Gastroesophageal sphincter (tissue), 4 donors: Measurements from ENCODE around the gene ADARB1. TPM values are rescaled to one million over a fixed set of nuclear protein-coding genes. Genes with fewer than 3 reads are reported as not detected.
A peak's percentile ranks its signal among the peaks of the same experiment; 100 is the strongest.

Source experiments
- ATAC-seq: fragments of 150-250 bp; one replicate; pipeline ENCODE4 v1.9.1; 2016; ENCODE audit warnings: mild to moderate bottlenecking, moderate library complexity
- H3K27ac ChIP-seq, 4 donors: fragments of 200-600 bp; sonication (generic) in 3 of 4; 1 replicate in 3 of 4; 2 replicates in 1 of 4; pipeline ENCODE4 v1.5.1; 2016 to 2019
- H3K27me3 ChIP-seq: fragments of 200-600 bp; sonication (generic); one replicate; pipeline ENCODE4 v1.5.1; 2019
- H3K36me3 ChIP-seq, 2 donors: fragments of 200-600 bp; sonication (generic); one replicate each; pipeline ENCODE4 v1.5.1; 2019; ENCODE audit warnings: control low read depth in 1 of 2
- H3K4me1 ChIP-seq, 3 donors: fragments of 200-600 bp; sonication (generic); 1 replicate in 2 of 3; 2 replicates in 1 of 3; pipeline ENCODE4 v1.5.1; 2016 to 2019; ENCODE audit warnings: control low read depth in 2 of 3
- H3K4me3 ChIP-seq, 2 donors: fragments of 200-600 bp; sonication (generic); one replicate each; pipeline ENCODE4 v1.5.1; 2019; ENCODE audit warnings: mild to moderate bottlenecking in 1 of 2, moderate library complexity in 1 of 2
- H3K9me3 ChIP-seq, 3 donors: fragments of 200-600 bp; sonication (generic); one replicate each; pipeline ENCODE4 v1.5.1; 2017 to 2019; ENCODE audit warnings: control low read depth in 2 of 3
- CTCF ChIP-seq, 4 experiments: fragments of 200-600 bp in 2 of 4; fragments of 450-650 bp in 2 of 4; sonication (generic) in 1 of 4; IDR thresholded peaks; one replicate each; pipeline ENCODE4 v1.5.1; 2017 to 2019; ENCODE audit warnings: antibody characterized with exemption in 4 of 4, mild to moderate bottlenecking in 2 of 4, moderate library complexity in 2 of 4
- EP300 ChIP-seq: sonication (generic); formaldehyde crosslinking; IDR thresholded peaks from one replicate; pipeline ENCODE4 v1.6.1; 2017; ENCODE audit warnings: antibody characterized with exemption, mild to moderate bottlenecking
- POLR2A ChIP-seq, 2 donors: fragments of 450-650 bp; IDR thresholded peaks; one replicate each; pipeline ENCODE4 v1.6.1; 2017; ENCODE audit warnings: antibody characterized with exemption in 2 of 2, mild to moderate bottlenecking in 2 of 2, moderate library complexity in 1 of 2
- POLR2AphosphoS5 ChIP-seq: sonication (generic); formaldehyde crosslinking; IDR thresholded peaks from one replicate; pipeline ENCODE4 v1.6.1; 2017; ENCODE audit warnings: antibody characterized with exemption
- WGBS, 2 donors: methylation state at CpG; one replicate each; pipeline ENCODE4 v1.1.5; 2018; ENCODE audit warnings: low coverage in 1 of 2; 5-methylcytosine and 5-hydroxymethylcytosine counted together
- total RNA-seq, 4 donors: library from RNA; depleted of rRNA; stranded (reverse); fragments of >200 nt; gene quantifications; one replicate each; pipeline ENCODE4 v1.1.0, GENCODE V29; 2016

The ADARB1 gene
- total RNA-seq, 4 donors from 2014 or later: 136 to 228 (median 181) TPM

- Histone ChIP-seq H3K4me1 (peaks cover 0 to 39% (median 3%) of the 10 kb centered on the region in 3 donors), H3K27ac (peak overlapping the region in 3 of 4 donors; percentile 67 to 98 (median 97)), H3K36me3 (peaks cover 0 to 5% of the 10 kb centered on the region in 2 donors), H3K9me3 (no peaks in the 10 kb centered on the region), H3K27me3 (no peaks in the 10 kb centered on the region), H3K4me3 (peak overlapping the region in 1 of 2 donors; percentile 99)
- WGBS, 2 donors: 83% methylated on average over 7 of the region's 29 CpGs; no CpG with 5 or more reads in 1 of the 2 donors
- no peak for ATAC-seq
- no peak for TF ChIP-seq POLR2AphosphoS5
- no peak for TF ChIP-seq CTCF (IDR thresholded peaks at IDR 0.05)
- no peak for TF ChIP-seq POLR2A (IDR thresholded peaks at IDR 0.05)
- TF ChIP-seq EP300: no peak
Observed at GRCh38 chr21:45072738-45073300, 1.6 kb upstream of the ADARB1 start.

- Histone ChIP-seq H3K4me1 (peaks cover 0 to 45% (median 8%) of the 10 kb centered on the region in 3 donors), H3K36me3 (peaks cover 0 to 5% of the 10 kb centered on the region in 2 donors), H3K27me3 (no peaks in the 10 kb centered on the region), H3K4me3 (peak overlapping the region; percentile 59 to 99), H3K9me3 (no peaks in the 10 kb centered on the region), H3K27ac (peak overlapping the region; percentile 76 to 98 (median 98))
- peak; percentile 23 for TF ChIP-seq POLR2AphosphoS5
- TF ChIP-seq POLR2A (IDR thresholded peaks at IDR 0.05): no peak
- peak; percentile 20 for ATAC-seq
- 4 to 11% methylated on average over 3 to 19 of the region's 42 CpGs for whole genome bisulfite sequencing, 2 donors
Observed at GRCh38 chr21:45073301-45074047, 906 bp upstream of the ADARB1 start.

GRCh38 chr21:45074818-45075595 is 627 bp downstream of the ADARB1 start:
- no peaks in the 10 kb centered on the region for H3K27me3 ChIP-seq
- H3K27ac ChIP-seq: peak overlapping the region; percentile 71 to 98 (median 98)
- peaks cover 0 to 5% of the 10 kb centered on the region in 2 donors for H3K36me3 ChIP-seq
- ATAC-seq: peak; percentile 2
- TF ChIP-seq POLR2A (IDR thresholded peaks at IDR 0.05) (peak in 1 of 2 donors; percentile 42), CTCF (IDR thresholded peaks at IDR 0.05) (no peak), POLR2AphosphoS5 (peak; percentile 29)
- H3K9me3 ChIP-seq: no peaks in the 10 kb centered on the region
- no CpG with 5 or more reads among the region's 98 CpGs for WGBS, 2 donors
- H3K4me3 ChIP-seq: peak overlapping the region; percentile 73 to 99
- H3K4me1 ChIP-seq: peaks cover 4 to 61% (median 18%) of the 10 kb centered on the region in 3 donors

GRCh38 chr21:45075596-45076244 is 1.3 kb downstream of the ADARB1 start:
- Histone ChIP-seq H3K27me3 (no peaks in the 10 kb centered on the region), H3K36me3 (peaks cover 0 to 5% of the 10 kb centered on the region in 2 donors), H3K4me3 (peak overlapping the region; percentile 73 to 99), H3K27ac (peak overlapping the region; percentile 71 to 98 (median 98)), H3K4me1 (peaks cover 12 to 68% (median 18%) of the 10 kb centered on the region in 3 donors), H3K9me3 (no peaks in the 10 kb centered on the region)
- TF ChIP-seq POLR2AphosphoS5 (no peak), POLR2A (IDR thresholded peaks at IDR 0.05) (no peak), CTCF (IDR thresholded peaks at IDR 0.05) (no peak), EP300 (no peak)
- ATAC-seq: no peak
- WGBS, 2 donors: 12 to 14% methylated on average over 15 of the region's 18 CpGs

GRCh38 chr21:45076245-45076711 is 1.9 kb downstream of the ADARB1 start:
- Histone ChIP-seq H3K4me1 (peaks cover 15 to 73% (median 19%) of the 10 kb centered on the region in 3 donors), H3K27me3 (no peaks in the 10 kb centered on the region), H3K9me3 (no peaks in the 10 kb centered on the region), H3K4me3 (peak overlapping the region; percentile 73 to 99), H3K27ac (peak overlapping the region; percentile 71 to 98 (median 98)), H3K36me3 (peaks cover 0 to 5% of the 10 kb centered on the region in 2 donors)
- no peak for ATAC-seq
- TF ChIP-seq EP300: no peak
- no peak for TF ChIP-seq CTCF (IDR thresholded peaks at IDR 0.05)
- TF ChIP-seq POLR2A (IDR thresholded peaks at IDR 0.05): no peak
- no peak for TF ChIP-seq POLR2AphosphoS5
- WGBS, 2 donors: 25 to 28% methylated on average over 2 to 8 of the region's 8 CpGs
